OCI-LY1 (cell line): ENCODE data around the gene PRTFDC1.

Source experiments
- EZH2 ChIP-seq: fragments of 200-600 bp; sonication (generic), shearing (Covaris generic); IDR thresholded peaks from 2 replicates; pipeline ENCODE4 v1.8.0; 2017; ENCODE audit warnings: borderline replicate concordance, mixed run types, mild to moderate bottlenecking, antibody characterized with exemption, low read length, moderate library complexity, mixed read lengths
- TF ChIP-seq, protein P1 (sequence below): fragments of 200-600 bp; sonication (generic), shearing (Covaris generic); IDR thresholded peaks from 2 replicates; pipeline ENCODE4 v1.5.1; 2017; ENCODE audit warnings: mild to moderate bottlenecking, antibody characterized with exemption, low read length, moderate library complexity, mixed read lengths

DNA sequence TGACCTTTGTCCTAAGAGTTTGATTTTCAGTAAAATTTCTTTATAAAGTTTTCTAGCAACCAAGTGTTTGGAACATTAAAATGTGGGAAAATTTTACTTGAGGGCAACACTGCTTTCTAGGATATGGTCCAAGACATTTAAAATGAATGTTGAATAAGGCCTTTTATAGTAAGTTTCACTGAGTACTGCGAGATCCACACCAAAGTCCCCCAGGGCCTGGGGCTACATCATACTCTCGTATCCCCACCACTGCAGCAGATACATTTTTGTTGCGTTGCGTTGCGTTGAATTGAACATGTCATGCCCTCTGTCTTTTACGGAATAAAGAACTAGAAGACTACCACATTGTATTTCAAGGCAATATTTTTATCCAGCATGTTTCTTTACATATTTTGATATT lies 44.5 kb downstream of the PRTFDC1 start:
- TF ChIP-seq EZH2: no peak
- TF ChIP-seq, protein P1, sequence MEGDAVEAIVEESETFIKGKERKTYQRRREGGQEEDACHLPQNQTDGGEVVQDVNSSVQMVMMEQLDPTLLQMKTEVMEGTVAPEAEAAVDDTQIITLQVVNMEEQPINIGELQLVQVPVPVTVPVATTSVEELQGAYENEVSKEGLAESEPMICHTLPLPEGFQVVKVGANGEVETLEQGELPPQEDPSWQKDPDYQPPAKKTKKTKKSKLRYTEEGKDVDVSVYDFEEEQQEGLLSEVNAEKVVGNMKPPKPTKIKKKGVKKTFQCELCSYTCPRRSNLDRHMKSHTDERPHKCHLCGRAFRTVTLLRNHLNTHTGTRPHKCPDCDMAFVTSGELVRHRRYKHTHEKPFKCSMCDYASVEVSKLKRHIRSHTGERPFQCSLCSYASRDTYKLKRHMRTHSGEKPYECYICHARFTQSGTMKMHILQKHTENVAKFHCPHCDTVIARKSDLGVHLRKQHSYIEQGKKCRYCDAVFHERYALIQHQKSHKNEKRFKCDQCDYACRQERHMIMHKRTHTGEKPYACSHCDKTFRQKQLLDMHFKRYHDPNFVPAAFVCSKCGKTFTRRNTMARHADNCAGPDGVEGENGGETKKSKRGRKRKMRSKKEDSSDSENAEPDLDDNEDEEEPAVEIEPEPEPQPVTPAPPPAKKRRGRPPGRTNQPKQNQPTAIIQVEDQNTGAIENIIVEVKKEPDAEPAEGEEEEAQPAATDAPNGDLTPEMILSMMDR: no peak
